ENCODE data around the gene DHX34.
"Not testable (repeated sequence)": the region's sequence is repeated elsewhere in the genome, so short reads cannot be mapped to it uniquely, and the experiment has no call there.

Gene DHX34

GRCh38 chr19:47362321-47362720 lies 13.2 kb downstream of the DHX34 start:
- intact Hi-C loops (cut with DNase I; ENCODE audit: low total_unique reads) = no loop called here
- peaks cover 88 to 100% (median 92%) of the 10 kb centered on the region in 3 donors for H3K36me3 ChIP-seq

GRCh38 chr19:47363758-47364531 lies 14.8 kb downstream of the DHX34 start:
- Histone ChIP-seq H3K4me1 (no peaks in the 10 kb centered on the region), H3K9me3 (no peaks in the 10 kb centered on the region), H3K36me3 (peaks cover 72 to 94% (median 82%) of the 10 kb centered on the region in 3 donors), H3K4me3 (no peak overlapping the region), H3K27ac (no peak overlapping the region), H3K27me3 (no peaks in the 10 kb centered on the region)
- intact Hi-C loops (cut with DNase I; ENCODE audit: low total_unique reads) = no loop called here
- DNase-seq = no peak
- no peak for TF ChIP-seq CTCF (IDR thresholded peaks at IDR 0.05)

More at GRCh38 chr19:47362321-47362720, 13.2 kb downstream of the DHX34 start:
- no peaks in the 10 kb centered on the region for H3K4me1 ChIP-seq
- TF ChIP-seq CTCF (IDR thresholded peaks at IDR 0.05) = no peak
- H3K27ac ChIP-seq = no peak overlapping the region
- H3K9me3 ChIP-seq = no peaks in the 10 kb centered on the region
- H3K27me3 ChIP-seq = no peaks in the 10 kb centered on the region
- DNase-seq = no peak
- no peak overlapping the region for H3K4me3 ChIP-seq

GRCh38 chr19:47365455-47365854 lies 16.3 kb downstream of the DHX34 start:
- H3K4me3 ChIP-seq; H3K27ac ChIP-seq; H3K9me3 ChIP-seq; intact Hi-C loops (cut with DNase I; ENCODE audit: low total_unique reads); DNase-seq; H3K27me3 ChIP-seq; H3K4me1 ChIP-seq: not testable (repeated sequence)
- peaks cover 57 to 94% (median 81%) of the 10 kb centered on the region in 3 donors for H3K36me3 ChIP-seq

- H3K4me3 ChIP-seq = no peak overlapping the region
- intact Hi-C loops (cut with DNase I; ENCODE audit: low total_unique reads) = no loop called here
- no peaks in the 10 kb centered on the region for H3K9me3 ChIP-seq
Measured at GRCh38 chr19:47370045-47370611, 21.0 kb downstream of the DHX34 start.

GRCh38 chr19:47371261-47371660 lies 22.1 kb downstream of the DHX34 start:
- no peaks in the 10 kb centered on the region for H3K4me1 ChIP-seq
- DNase-seq = no peak
- H3K27me3 ChIP-seq = no peaks in the 10 kb centered on the region
- intact Hi-C loops (cut with DNase I; ENCODE audit: low total_unique reads) = no loop called here
- peaks cover 46 to 94% (median 84%) of the 10 kb centered on the region in 3 donors for H3K36me3 ChIP-seq
- H3K27ac ChIP-seq = no peak overlapping the region
- H3K4me3 ChIP-seq = no peak overlapping the region
- H3K9me3 ChIP-seq = no peaks in the 10 kb centered on the region
- TF ChIP-seq CTCF (IDR thresholded peaks at IDR 0.05) = no peak

More at GRCh38 chr19:47370045-47370611, 21.0 kb downstream of the DHX34 start:
- no peak for DNase-seq
- H3K36me3 ChIP-seq = peaks cover 45 to 94% (median 81%) of the 10 kb centered on the region in 3 donors
- no peaks in the 10 kb centered on the region for H3K4me1 ChIP-seq
- no peak overlapping the region for H3K27ac ChIP-seq
- H3K27me3 ChIP-seq = no peaks in the 10 kb centered on the region
- no peak for TF ChIP-seq CTCF (IDR thresholded peaks at IDR 0.05)

- no peak overlapping the region for H3K27ac ChIP-seq
- no peaks in the 10 kb centered on the region for H3K27me3 ChIP-seq
- no peaks in the 10 kb centered on the region for H3K4me1 ChIP-seq
- no peaks in the 10 kb centered on the region for H3K9me3 ChIP-seq
- peaks cover 49 to 95% (median 89%) of the 10 kb centered on the region in 3 donors for H3K36me3 ChIP-seq
- intact Hi-C loops (cut with DNase I; ENCODE audit: low total_unique reads) = no loop called here
- H3K4me3 ChIP-seq = no peak overlapping the region
- DNase-seq = no peak
- no peak for TF ChIP-seq CTCF (IDR thresholded peaks at IDR 0.05)
Measured at GRCh38 chr19:47372603-47373002, 23.5 kb downstream of the DHX34 start.

Data from tibial artery (tissue), 4 donors.